Stimulated activated CD4-positive, alpha-beta T cell treated with anti-CD3 and anti-CD28 coated beads, Interleukin-12 subunit alpha, Interleukin-12 subunit beta, amount 100 ng/mL, for 24 hours (primary cell): ENCODE measurements around the gene IDH2.
A peak's percentile ranks its signal among the peaks of the same experiment; 100 is the strongest.

Experiments used
- DNase-seq, 2 experiments: peaks; one replicate each; pipeline ENCODE4 v3.0.0-alpha.2; 2020; ENCODE audit warnings: low read depth in 2 of 2

Gene IDH2

DNA sequence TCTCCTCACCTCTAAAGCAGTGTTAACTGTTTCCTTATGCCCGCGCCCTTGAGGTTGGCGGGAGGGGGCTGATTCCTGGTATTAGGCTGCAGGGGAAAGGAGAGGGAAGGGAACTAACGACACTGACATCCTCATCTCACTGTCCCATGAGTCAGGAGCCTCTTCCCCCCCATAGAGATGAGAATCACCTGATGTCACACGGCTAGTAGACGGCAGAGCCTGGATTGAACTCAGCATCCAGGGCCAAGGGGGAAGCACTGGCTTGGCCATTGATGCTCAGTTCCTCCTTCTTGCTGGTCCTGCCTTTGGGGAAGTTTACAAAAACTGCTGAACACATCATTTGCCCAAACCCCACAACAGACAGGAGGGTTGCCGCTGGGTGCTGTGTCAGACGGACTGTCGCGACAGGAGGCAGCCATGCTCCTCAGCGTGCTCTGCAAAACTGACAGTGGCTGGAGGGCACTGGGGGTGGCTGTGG is 38.5 kb downstream of the IDH2 start:
- DNase-seq: no peak

DNA sequence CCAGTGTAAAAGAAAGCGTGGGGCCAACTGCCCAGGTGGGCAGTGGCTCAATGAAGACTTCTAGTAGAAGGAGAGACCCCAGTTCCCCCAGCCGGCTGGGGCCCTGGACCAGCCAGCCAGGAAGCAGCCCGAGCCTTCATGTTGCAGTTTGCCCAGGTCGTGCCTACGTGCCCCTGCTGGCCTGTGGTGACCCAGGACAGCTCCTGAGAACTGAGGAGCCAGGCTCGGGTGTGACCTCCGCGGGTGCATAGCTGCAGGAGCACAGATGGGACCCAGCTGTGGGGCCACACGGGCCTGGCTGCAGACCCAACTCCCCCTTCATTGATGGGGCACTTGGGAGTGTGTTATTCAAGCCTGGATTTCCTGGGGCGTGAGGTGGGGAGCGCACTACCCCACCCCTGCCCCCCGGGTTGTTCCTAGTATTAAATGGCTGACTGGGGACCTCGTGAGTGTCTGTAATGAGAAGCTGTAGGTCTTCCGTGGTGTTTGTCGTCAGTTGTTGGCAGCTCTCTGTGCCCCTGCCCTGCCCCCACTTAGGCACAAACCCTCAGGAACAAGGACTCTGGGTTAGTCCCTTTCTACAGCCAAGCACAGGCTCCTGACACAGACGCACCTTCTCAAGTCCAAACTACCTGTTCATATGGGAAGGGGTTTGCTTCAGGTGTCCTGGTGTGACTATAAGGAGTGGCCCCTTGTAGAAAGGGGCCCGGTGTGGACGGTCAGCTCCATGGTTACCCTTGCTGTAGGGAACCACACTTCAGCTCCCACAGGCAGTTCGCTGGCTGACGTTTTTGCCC is 39.1 kb downstream of the IDH2 start:
- DNase-seq: no peak

DNA sequence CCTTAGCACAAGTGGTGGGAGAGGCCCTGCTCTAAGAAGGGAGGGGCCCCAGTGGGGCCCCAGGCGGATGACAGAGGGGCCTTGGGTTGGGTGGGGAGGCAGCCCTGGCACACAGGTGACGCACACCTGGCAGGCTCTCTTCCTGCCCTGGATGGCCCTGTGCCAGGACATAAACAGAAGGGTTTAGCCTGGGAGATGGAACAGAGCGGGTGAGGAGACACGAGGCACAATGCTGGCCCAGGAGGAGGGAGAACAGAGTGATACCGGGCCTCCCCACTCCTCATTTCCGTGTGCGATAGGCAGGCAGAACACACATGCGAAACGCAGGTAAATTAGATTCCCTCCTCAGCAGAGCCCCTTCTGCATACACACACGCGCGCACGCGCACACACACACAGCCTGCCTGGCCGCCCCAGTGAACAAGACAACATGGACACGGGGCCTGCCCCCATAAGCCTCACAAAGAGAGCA is 39.8 kb downstream of the IDH2 start:
- no peak for DNase-seq

DNA sequence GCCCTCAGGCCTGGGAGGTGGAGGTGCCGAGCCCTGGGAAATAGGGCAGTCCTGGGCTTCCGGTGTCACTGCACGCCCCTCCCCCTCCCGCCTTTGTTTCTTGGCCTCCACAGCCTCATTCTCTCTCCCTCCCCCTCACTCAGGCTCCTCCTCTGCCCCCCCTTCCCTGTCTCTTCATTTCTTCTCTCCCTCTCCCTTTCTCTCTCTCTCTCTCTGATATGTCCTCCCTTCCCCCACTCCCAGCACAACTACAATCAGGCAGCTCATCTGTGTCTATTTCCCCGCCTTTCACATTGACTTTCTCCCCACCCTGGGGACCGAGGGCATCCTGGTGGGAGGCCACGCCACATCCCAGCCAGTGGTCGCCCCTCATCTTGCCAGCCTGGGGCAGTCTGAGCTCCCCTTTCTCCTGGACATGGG is 40.2 kb downstream of the IDH2 start:
- peak in 1 of 2 experiments; percentile 43 for DNase-seq

DNA sequence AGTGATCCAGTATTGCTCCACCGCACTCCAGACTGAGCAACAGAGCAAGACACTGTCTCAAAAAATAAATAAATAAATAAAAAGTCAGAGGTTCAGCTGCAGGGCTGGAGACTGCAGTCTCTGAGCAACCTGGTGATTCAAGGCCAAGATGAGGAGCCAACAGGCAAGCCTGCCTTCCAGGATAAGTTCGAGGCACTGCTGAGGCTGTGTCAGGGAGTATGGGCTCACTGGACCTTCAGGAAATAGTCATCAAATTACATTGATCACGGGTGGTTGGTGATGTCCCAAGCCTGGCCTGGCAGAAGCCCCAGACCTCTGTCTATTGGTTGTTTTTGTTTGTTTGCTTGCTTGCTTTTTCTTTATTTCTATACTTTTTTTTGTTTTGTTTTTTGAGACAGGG is 41.5 kb downstream of the IDH2 start:
- no peak for DNase-seq

DNA sequence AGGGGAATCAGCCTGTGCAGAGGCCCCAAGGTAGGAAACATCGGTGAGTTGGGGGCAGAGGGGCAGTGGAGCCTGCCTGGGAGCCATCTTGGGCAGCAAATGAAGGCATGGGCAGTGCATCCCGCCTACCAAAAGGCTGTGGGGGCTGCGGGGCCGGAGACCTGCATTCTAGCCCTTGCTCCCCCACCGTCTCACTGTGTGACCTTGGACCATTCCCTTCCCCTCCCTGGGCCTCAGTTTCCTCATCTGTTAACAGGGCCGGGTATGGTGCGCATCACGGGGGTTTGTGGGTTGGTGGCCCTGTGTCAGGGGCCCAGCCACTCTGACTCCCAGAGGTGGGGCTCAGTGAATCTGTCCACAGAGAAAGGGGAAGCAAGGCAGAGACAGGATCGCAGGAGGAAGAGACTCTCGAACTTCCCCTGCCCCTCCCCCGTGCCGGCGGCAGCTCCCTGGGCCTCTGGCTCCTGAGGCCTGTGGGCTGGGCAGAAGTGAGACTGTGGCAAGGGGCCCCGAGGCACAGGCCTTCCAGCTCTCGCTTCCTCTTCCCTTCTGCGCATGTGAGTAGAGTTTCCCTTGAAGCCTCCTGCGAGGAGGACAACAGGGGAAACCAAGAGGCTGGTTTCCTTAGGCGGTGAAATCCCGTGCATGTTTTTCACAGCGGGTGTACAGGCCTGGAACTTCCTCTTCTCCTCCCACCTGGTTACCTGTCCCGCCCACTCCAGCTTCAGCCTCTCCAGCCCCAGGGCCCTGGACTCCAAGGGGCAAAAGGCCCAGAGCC is 42.9 kb downstream of the IDH2 start:
- peak; percentile 54 to 82 for DNase-seq

DNA sequence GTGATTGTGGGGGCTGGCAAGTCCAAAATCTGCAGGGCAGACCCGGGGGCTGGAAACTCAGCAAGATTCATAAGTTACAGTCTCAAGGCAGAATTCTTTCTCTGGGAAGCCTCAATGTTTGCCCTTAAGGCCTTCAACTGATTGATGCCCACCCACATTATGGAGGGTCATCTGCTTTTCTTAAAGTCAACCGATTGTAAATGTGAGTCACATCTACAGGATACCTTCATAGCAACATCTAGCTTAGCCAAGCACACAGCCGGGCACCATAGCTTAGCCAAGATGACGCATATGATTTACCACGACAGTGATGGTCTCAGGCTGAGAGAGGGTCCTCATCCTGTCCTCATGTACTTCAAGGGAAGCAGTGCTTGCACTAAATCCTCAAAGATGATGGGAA is 43.5 kb downstream of the IDH2 start:
- DNase-seq: no peak

DNA sequence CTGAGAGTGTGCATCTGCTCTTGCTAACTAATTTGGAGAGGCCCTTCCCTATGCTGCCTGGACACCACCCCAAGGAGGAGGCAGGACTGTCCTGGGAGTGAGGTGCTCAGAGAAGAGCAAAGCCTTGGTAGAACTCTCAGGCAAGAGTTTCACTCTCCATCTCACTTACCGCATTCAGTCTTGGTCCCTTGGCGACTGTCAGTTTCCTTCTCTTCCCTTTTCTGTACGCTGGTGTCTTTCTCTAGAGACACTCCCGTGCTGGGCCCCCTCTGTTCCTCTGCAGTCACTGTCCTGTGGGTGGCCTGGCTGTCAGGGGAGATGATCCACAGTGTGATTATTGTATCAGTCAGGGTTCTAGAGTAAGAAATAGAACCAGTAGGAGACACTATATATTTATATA is 44.0 kb downstream of the IDH2 start:
- DNase-seq: no peak

DNA sequence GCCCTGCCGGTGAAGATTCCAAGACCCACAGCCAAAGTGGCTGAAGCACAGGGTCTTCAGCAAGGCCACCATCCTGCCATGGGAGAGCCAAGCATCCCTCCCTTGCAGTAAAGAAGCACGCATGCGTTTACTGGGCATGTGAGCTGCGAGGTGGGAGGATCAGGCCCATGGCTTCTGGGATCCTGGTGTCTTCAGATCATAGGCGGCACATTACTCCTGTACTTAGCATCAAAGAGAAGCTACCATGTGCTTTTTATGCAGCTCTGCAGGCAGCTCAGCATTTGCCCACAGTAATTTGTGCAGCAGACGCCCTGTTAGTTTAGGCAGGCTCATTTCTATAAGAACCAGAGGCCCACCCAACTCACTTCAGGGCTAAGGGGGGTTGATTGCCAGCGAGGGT is 45.7 kb downstream of the IDH2 start:
- no peak for DNase-seq

DNA sequence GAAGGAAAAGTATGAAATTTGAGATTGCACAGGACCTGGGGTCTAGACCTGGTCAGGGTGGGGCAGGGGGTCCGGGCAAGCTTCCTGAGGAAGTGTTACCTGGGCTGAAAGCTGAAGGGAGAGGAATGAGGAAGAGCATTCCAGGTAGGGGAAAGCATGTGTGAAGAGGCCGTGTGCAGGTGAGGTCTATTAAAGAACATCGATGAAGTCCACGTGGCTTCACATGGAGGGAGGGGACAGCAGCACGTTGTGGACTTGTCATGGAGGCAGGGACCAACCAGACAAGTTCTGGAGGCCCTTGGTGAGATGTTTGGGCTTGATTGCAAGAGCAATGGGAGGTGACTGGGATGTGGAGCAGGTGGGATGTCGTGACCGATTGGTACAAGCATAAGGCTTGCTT is 47.1 kb downstream of the IDH2 start:
- no peak for DNase-seq

DNA sequence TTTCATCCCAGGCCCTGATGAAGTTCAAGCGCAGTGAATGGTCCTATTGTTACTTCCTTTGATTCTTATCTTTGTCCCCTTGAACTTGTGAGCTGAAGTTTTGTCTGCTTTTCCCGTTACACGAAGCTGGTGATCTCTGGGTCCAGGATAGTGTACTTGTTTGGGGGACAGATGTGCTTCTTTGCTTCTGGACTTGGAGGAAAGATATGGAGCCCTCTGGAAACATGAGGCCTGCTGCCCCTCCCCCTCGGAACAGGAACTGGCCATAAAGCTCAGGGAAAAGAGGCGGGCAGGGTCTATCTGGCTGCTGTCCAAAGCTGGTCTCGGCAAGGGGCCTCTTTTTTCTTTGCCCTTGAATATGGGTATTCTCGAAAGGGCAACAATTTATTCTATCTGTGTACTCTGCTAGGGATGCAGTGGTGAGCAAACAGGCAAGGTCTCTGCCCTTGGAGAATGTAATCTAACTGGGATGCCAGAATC is 47.6 kb downstream of the IDH2 start:
- DNase-seq: no peak

DNA sequence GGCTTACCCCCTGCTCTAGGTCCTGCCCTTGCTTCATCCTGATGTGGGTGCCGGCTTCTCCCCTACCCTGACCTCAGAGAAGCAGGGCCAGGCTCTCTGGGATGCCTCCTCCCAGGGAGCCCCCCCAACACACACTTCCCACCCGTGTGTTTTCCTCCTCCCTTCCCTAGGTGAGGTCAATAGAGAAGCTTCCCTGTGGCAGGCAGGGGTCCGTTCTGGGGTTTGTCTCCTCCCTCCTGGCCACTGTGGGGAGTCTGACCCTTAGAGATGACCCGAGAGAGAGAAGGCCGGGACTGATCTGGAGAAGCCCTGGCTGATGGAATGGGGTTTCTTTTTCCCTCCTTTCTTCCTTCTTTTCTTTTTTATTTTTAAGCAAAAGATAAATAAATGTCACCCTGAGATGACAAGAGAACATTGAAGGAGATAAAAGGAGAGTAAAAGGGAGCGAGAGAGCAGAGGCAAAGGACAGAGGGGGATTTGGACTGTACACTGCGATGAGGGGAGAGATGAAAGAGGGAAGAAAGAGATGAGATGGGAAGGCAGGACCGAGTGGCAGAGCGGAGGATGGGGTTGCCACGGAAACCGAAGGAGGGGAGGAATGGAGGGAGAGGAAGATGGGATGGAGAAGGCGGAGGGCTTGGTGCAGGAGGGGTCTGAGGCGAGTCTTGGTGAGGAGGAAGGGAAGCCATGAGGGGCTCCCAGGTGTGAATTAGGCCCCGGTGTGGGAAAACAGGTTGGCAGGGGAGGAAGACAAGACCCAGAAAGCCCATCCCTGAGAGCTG is 48.4 kb downstream of the IDH2 start:
- DNase-seq: no peak

DNA sequence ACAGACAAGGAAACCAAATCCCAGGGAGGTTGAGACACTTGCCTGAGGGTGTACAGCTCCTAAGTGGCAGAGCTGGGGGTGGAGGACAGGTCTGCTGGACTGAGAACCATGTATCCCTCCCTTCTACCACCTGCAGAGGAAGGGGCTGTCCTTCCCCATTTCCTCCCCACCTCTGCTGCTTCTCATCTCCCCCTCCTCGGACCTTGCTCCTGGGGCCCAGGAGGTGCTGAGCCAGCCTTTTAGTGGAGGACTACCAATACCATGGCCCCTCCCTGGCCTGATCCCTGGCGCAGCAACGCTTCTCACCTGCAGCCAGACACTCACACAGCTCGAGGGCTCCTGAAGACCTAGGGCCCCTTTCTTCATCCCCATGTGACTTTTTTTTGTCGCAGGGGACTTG is 50.4 kb downstream of the IDH2 start:
- DNase-seq: no peak

DNA sequence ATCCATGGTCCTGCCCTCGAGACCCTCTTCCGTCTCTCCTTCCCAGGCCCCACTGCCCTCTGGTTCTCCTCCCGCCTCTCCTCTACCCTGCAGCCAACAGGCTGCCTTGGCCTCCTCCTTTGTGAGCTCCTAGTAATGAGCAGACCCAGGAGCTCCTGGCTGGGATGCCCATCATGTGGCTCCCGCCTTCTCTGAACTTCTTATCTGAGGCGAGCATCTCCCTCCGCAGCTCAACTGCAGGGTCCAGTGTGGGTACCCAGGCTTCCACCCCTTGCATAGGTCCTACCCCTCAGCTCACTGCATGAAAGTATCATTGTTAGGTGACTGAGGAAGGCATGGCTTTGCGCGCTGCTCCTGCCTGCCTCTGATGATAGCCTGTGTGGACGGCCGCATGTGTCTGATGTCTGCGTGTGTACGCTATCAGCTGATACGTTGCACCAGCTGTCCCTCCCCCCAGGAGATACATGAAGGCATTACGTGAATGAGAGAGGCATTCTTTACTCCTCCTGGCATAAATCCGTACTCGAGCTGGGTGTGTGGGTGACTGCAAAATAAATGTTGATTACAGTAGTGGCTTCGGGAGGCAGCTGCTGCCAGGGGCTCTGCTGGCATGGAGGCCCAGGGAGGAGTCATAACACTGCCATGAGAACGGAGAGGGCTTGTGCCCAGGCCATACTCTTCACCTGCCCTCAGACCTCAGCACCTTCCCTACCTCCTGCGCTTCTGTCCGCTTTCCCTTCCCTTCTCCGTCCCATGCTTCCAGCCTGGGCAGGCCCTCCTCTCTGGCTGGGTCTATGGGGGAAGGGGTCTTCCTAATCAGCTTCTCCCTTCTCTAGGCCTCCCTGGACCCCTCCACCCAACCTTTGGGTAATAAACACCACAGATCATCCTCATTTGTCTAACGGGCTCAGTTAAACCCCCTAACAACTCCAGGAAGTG is 52.3 kb downstream of the IDH2 start:
- DNase-seq: no peak

DNA sequence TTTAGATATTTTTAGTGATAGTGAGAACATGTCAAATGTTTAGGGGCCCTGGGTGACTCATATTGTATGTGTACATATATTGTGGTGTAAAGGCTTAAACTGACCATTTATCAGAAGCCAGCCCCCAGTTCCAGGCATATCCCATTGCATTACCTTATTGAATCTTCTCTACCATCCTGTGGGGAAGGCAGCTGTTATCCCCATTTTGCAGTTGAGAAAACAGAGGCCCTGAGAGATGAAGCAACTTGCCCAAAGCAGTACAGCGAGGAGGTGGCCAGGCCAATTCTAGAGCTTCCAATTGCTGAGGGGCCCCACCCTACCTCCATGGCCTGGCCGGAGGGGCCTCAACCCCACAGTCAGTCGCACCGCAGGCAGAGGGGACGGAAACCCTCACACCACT is 53.2 kb downstream of the IDH2 start:
- no peak for DNase-seq

DNA sequence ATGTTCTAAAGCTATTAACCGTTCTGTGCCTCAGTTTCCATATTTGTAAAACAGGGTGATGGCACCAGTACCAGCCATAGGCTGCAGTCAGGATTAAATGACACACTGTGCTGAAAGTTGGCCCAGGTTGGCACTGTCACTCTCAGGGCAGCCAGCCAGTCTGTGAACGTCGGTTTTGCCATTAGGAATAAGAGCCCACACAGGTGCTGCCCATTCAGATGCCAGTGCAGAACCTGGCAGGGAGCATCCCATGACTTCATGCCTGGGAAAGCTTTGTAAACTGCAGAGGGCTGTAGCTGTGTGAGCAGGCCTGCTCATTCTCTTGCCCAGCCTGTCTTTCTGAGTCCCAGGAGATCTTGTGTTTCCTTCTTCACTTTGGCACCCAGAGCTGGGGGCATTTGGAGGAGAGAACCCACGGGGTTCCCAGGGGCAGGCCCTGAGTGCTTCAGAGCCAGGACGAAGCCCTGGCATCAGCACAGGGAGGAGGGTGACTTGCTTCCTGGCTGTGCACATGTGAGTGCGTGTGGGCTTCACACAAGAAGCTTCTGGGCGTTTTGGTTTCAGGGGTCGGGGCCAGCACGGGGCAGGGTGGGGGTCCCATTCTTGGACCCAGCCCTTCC is 54.2 kb downstream of the IDH2 start:
- DNase-seq: no peak

DNA sequence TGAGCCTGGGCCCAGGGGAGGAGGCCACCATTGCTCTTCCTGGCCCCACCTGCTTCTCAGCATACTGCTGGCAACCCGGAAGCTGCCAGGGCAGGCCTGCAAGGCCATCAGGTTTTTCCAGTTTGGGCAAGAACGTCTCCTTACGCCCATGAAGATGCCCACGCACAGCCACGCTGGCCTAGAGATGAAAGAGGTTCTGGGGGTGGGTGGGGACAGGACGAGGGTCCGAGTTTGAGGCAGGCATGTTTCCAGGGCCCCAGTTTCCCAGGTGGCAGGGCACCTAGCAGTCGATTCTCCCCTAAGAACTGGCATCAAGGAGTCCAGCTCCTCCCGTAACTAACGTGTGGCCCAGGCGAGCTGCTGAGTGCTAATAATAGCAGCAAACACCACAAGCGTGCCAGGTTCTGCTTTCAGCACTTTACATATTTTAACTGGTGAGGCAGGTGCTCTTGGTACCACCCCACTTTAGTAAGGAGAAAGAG is 55.3 kb downstream of the IDH2 start:
- DNase-seq: no peak

DNA sequence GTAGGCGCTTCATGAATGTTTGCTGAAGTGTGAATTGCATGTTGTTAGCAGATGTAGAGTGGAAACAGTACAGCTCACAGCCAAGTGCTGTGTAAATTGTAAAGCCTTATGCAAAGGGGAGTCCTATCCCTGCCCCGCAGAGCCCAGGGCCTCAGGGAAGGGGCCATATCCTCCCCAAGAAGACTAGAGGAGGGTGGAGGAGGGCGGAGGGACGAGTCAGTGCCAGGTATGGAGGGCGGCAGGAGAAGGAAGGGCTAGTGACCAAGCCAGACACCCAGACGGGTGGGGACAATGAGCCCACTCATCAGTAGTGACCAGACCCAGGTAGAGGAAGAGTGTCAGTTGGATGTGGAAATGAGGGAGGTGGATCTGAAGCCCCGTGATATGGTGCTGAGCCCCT is 56.0 kb downstream of the IDH2 start:
- DNase-seq: no peak

DNA sequence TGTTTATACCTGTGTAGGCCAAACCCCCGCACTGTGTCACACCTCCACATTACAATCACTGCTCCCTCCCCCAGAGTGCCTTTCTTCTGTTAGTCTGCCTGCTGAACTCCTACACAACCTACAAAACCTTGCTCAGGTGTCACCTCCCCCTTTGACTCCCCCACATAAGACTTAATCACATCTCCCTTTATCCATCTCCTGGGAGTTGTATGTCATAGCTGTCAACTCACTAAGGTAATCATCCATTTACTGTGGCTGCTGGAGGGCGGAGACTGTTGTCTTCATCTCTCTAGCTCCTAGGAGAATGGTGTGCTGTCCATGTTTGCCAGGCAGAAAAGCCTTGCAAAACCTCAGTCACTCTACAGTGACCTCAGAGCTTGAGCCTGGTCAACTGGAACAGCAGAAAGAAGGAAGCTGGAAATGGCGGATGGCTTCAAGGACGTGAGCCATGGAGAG is 57.3 kb downstream of the IDH2 start:
- no peak for DNase-seq

DNA sequence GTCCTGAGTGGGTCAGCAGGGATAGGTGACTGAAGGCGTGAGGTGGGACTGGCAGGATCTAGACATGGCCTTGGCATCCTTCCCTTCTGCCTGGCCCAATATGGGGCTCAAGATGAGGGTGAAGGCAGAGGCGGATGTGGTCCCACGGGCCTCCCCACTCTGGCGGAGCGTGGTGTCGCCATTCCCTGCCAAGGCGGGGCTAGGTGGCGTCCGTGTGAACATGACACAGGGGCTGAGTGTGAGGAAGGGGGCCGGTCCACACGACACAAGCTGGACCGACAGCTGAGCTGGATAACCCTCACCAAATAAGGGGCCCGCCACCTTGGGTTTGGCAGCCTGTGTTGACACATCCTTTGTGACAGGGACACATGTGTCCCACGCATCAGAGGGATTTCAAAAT is 58.1 kb downstream of the IDH2 start:
- no peak for DNase-seq
